Measurements from ENCODE around the gene VOPP1.

Gene VOPP1

DNA sequence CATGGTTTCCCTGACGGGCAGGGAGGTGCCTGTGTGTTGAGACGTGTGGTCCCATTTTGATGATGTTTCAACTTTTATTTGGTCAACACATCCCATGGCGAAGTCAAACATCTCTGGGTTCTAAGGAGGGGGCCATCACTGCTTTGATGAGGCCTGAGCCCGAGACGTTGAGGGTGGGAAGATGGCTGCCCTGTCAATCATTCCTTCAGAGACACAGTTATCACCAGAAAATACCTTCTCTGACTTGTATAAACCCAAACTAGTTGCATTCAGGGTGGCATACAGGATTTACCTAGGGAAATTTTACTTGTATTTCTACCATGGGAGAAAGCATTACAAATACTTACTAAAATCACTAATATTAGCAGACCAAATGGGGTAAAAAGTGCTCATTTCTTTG, 64.6 kb downstream of the VOPP1 start:
- DNase-seq = no peak

- no peak for DNase-seq
These were observed 67.2 kb downstream of the VOPP1 start for GRCh38 chr7:55504967-55505658.

DNA sequence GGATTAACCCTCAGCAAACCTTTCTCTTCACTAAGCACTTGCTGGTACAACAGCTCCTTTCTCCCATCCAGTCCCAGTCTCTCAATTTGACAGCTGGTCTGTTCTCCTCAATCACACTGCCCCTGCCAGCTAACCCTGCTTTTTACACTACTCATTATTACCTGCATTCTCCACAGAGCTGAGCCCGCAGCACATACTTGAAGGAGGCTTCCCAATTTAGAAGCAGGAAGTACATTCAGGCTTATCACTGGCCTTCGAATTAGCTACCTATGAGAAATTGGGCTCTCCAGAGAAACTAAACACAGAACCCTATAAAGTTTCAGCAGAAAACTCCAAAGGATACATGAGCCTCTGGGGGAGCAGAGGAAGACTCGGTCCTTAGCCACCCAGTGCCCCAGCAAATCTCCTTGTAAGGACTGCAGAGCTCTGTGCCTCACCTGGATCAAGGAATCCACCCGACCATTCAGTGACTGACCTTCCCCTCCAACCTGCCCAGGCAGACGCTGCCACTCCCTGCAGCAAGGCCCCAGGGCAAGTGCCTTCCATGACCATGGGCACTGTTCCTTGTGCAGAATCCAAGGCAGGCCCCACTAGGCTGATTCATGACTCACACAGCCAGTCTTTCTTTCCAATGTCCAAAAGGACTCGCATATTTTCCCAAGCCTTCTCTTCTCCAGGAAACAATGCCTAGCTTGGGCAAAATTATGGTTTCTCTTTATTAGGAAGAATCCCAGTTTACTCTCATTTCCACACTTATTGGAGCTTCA, 68.0 kb downstream of the VOPP1 start:
- DNase-seq = no peak

DNA sequence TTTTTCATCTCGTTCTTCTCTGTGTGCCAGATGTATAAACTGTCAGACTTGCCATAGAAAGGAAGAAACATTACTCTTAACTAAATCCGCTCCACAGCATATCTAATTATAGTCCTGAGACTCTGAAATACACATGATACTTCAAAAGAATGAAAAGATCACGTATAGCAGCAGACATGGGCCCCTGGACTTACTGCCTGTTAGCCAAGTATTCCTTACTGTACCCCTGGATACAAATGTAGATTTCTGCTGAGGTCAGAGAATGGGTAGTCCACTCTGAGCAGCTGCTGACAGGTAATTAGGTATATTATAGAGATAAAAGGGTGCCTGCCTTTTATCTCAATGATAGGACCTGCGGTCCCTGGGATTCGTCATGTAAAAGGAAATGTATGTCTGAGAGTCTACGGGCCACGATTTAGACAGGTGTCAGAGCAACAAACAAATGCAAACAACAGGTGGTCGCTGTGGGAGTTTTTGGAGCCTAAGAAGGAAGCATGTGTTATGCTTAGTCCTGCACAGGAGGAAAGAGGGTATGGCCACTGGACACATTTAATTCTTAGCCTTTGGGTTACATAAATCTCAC, 69.4 kb downstream of the VOPP1 start:
- DNase-seq = no peak

GRCh38 chr7:55502124-55502857, 70.0 kb downstream of the VOPP1 start:
- no peak for DNase-seq

GRCh38 chr7:55501611-55502010, 70.7 kb downstream of the VOPP1 start:
- no peak for DNase-seq

DNA sequence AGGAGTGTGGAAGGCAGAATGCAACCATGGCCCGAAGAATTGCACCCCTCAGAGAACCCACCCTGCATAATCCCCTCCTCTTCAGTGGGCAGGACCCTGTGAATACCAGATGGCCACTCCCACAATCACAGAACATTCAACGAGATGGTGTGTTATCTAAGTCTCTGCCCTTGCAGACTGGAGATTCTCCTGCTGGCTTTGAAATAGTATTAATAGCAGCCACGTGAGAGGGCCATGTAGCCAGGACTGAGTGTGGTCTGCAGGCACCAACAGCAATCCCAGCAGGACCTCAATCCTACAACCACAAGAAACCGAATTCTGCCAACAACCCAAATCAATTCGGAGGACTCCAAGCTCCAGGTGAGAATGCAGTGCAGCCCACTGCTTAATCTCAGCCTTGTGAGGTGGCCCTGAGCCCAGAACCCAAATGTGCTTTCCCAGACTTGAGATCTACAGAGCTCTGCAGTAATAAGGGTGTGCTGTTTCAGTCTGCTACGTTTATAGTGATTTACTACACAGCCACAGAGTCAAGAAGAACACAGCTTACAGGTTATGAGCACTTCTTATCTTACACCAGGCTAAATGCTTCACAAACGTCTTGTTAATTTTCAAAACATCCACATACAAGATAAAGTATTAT, 72.1 kb downstream of the VOPP1 start:
- DNase-seq = no peak

- no peak for DNase-seq
These were observed 72.7 kb downstream of the VOPP1 start for GRCh38 chr7:55499591-55499990.

GRCh38 chr7:55498770-55499169, 73.5 kb downstream of the VOPP1 start:
- no peak for DNase-seq

GRCh38 chr7:55498142-55498541, 74.2 kb downstream of the VOPP1 start:
- DNase-seq = no peak

GRCh38 chr7:55497521-55497920, 74.8 kb downstream of the VOPP1 start:
- no peak for DNase-seq

DNA sequence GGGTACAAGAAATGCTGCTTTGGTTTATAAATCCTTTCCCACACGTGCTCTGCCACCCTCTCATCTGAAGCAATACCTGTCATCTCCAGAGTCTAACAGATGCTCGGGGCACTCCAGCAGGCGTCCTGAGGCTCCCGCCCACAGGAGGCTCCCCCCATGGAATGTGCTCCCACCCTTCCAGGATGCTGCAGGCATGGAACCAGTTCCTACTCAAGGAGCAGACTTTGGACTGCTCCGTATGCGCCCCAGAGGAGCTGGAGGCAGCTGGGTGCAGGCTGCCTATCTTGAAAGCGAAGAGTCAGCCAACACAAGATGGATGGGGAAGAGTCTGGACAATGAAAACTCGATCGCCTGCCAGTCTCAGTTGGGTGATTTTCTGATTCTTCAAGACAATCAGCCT, 75.4 kb downstream of the VOPP1 start:
- no peak for DNase-seq

DNA sequence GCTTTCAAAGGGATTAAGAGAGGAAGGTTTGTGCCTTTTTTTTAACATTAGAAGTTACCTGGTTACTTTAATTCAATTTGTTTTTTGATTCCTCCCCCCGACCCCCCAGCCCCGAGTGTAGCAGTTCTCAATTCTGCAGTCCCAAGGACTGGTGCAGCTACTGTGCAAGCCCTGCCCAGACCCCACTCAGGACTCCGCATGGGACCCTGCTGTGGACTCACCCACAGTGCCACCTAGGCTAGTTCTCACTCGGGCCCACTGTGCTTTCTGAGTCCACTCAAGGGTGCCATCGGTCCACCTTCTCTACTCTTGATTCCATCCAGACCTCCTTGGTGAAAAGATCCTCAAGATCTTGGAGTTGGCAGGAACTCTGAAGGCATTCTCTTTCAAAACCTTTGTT, 77.4 kb downstream of the VOPP1 start:
- no peak for DNase-seq

DNA sequence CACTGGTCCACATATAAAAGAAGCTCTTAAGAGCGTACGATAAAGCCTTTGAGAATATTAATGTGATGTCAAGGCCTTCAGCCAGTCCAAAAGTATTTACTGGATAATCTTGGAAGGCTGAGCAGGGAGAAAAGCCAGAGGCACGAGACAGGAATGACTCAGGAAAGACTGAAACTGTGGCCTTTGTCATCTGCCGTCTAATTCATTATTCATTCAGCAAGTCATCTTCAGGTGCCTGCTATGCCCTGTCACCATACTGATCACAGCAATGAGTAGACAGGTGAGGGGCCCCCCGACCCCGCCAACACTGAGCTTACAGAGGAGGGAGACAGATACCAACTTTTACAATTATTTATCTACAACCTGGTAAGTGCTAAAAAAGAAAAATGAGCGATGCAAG, 78.9 kb downstream of the VOPP1 start:
- no peak for DNase-seq

DNA sequence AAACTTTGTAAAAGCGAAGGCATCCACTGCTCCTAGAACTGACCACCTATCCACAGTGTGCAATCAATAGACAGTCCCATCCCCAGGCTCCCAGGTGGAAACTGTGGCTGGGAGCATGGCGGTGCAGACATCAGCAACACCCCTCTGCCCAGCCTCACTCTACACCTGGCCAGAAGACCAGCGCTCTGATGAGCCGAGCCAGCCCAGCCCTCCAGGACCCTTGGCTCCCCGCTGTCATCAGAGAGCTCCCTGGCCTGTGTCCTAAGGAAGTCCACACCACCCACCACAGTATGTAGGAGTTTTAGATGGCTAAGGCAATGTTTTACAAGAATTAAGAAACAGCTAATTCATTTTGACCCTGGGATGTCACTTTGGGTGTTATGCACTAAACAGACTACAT, 81.0 kb downstream of the VOPP1 start:
- no peak for DNase-seq

GRCh38 chr7:55490099-55490498, 82.2 kb downstream of the VOPP1 start:
- DNase-seq = no peak

DNA sequence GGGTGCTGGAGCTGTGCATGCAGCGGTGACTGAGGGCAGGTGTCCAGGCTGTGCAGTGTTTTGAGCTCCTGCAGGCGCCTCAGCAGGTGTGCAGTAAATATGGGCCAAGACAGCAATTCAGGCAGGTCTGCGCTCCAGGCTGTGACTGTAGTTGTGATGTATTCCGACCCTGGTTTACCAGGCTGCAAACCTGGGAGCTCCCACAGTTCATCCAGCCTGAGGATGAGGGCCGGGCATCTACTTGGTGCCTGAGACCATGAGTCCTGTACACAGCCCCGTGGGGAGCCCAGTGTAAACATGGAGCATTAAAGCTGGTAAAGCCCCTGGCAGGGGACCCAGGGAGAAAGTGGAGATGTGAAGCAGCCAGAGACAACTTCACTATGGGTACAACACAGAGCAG, 82.8 kb downstream of the VOPP1 start:
- DNase-seq = no peak

GRCh38 chr7:55488804-55489340, 83.4 kb downstream of the VOPP1 start:
- no peak for DNase-seq

DNA sequence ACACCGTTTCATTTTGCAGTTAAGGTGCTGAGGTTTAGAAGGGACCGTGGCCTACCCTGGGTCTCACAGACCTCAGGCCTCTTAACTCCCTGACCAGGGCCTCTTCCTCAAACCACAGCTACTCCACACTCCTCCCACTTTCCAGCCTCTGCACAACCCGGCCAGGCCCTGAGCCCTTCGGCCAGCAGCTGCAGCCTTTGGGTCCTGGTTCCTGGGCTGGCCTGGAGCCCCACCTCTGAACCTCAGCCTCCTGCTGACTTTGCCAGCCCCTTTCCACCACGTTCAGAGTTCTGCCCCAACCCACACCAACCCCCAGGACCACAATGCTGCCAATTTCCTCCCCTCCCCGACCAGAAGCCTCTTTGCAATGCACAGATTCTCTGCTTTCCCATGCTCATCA, 84.1 kb downstream of the VOPP1 start:
- DNase-seq = no peak

GRCh38 chr7:55486991-55487390, 85.3 kb downstream of the VOPP1 start:
- no peak for DNase-seq

DNA sequence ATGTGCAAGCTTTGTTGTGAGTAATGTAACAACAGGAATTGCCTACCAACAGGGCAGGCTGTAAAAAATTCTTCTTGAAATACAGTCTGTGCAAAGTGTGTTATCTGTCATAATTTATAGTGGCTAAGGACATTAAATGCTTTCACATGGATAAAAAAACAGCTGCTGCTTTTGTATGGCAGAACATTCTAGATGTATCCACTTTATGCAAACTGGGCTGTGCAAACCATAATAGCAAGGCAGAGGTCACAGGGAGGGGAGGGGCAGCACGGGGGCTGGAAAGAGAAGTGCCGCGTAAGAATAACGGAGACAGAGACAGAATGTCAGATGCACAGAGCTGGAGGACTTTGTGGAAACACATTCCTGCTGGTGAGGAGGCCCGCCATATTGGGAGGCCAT, 86.1 kb downstream of the VOPP1 start:
- no peak for DNase-seq

- DNase-seq = no peak
These were observed 86.7 kb downstream of the VOPP1 start for GRCh38 chr7:55485501-55486191.

Data from DMS 273 treated with DMSO at 0.1 percent for 48 hours (cell line).